ENCODE measurements around the gene PRKAG2. TPM values are rescaled to one million over a fixed set of nuclear protein-coding genes. Genes with fewer than 3 reads are reported as not detected.

PRKAG2 gene
- total and polyA plus RNA-seq, 2 experiments from 2014 or later = 9.1 to 14.9 TPM

DNA sequence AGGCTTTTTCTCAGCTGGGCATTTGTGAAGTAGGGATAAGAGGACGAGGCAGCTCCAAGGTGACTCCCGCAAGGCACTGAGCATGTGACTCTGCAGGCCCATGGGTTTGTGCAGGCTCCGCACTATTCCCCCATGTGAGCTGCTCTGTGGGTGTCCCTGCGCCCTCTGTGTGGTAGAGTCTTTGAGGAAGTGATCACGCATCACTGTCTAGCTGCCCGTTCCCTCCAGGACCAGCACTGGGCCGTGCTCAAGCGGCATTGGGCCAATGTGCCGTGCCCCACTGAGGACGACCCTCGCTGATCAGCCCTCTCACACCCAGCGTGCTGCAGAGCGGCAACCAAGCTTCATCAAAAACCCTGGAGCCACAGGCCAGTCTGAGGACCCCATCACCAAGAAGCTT, 7.5 kb downstream of the PRKAG2 start:
- Histone ChIP-seq H3K9me2 (ENCODE audit: insufficient read depth) (no peaks in the 10 kb centered on the region), H3K36me3 (ENCODE audit: insufficient read depth) (no peaks in the 10 kb centered on the region), H3F3A (replicated peaks; ENCODE audit: low read depth) (no peaks in the 10 kb centered on the region), H3K27me3 (ENCODE audit: insufficient read depth) (peaks cover 1% of the 10 kb centered on the region; the same call in 1 of the 2 replicates), H3K4me3 (no peak overlapping the region), H4K20me1 (replicated peaks; ENCODE audit: insufficient read depth) (no peaks in the 10 kb centered on the region), H3K27ac (ENCODE audit: low read depth) (no peak overlapping the region), H3K4me2 (no peak overlapping the region), H2AFZ (no peak overlapping the region), H3K4me1 (ENCODE audit: insufficient read depth) (peaks cover 8% of the 10 kb centered on the region), H3K79me2 (replicated peaks; ENCODE audit: insufficient read depth) (no peaks in the 10 kb centered on the region)
- DNase-seq (ENCODE audit: low spot score) = no peak
- Mint-ChIP-seq H3K9me3 (no peaks in the 10 kb centered on the region), H3K27ac (no peak overlapping the region), H3K36me3 (ENCODE audit: low read depth) (no peaks in the 10 kb centered on the region), H3K27me3 (ENCODE audit: insufficient read depth, low read depth, poor library complexity) (peaks cover 11% of the 10 kb centered on the region), H3K4me1 (peaks cover 20% of the 10 kb centered on the region), H3K4me3 (no peak overlapping the region)
- TF ChIP-seq, protein P1, sequence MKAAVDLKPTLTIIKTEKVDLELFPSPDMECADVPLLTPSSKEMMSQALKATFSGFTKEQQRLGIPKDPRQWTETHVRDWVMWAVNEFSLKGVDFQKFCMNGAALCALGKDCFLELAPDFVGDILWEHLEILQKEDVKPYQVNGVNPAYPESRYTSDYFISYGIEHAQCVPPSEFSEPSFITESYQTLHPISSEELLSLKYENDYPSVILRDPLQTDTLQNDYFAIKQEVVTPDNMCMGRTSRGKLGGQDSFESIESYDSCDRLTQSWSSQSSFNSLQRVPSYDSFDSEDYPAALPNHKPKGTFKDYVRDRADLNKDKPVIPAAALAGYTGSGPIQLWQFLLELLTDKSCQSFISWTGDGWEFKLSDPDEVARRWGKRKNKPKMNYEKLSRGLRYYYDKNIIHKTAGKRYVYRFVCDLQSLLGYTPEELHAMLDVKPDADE (IDR thresholded peaks at IDR 0.05) = no peak
- no peak for TF ChIP-seq EZH2phosphoT487 (IDR thresholded peaks at IDR 0.05; ENCODE audit: unreplicated experiment)
- TF ChIP-seq NANOG (IDR thresholded peaks at IDR 0.05; ENCODE audit: borderline replicate concordance) = no peak
- TF ChIP-seq, protein P2, sequence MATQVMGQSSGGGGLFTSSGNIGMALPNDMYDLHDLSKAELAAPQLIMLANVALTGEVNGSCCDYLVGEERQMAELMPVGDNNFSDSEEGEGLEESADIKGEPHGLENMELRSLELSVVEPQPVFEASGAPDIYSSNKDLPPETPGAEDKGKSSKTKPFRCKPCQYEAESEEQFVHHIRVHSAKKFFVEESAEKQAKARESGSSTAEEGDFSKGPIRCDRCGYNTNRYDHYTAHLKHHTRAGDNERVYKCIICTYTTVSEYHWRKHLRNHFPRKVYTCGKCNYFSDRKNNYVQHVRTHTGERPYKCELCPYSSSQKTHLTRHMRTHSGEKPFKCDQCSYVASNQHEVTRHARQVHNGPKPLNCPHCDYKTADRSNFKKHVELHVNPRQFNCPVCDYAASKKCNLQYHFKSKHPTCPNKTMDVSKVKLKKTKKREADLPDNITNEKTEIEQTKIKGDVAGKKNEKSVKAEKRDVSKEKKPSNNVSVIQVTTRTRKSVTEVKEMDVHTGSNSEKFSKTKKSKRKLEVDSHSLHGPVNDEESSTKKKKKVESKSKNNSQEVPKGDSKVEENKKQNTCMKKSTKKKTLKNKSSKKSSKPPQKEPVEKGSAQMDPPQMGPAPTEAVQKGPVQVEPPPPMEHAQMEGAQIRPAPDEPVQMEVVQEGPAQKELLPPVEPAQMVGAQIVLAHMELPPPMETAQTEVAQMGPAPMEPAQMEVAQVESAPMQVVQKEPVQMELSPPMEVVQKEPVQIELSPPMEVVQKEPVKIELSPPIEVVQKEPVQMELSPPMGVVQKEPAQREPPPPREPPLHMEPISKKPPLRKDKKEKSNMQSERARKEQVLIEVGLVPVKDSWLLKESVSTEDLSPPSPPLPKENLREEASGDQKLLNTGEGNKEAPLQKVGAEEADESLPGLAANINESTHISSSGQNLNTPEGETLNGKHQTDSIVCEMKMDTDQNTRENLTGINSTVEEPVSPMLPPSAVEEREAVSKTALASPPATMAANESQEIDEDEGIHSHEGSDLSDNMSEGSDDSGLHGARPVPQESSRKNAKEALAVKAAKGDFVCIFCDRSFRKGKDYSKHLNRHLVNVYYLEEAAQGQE (IDR thresholded peaks at IDR 0.05; ENCODE audit: unreplicated experiment) = no peak
- TF ChIP-seq JUNB (IDR thresholded peaks at IDR 0.05; ENCODE audit: unreplicated experiment) = no peak
- TF ChIP-seq, protein P3, sequence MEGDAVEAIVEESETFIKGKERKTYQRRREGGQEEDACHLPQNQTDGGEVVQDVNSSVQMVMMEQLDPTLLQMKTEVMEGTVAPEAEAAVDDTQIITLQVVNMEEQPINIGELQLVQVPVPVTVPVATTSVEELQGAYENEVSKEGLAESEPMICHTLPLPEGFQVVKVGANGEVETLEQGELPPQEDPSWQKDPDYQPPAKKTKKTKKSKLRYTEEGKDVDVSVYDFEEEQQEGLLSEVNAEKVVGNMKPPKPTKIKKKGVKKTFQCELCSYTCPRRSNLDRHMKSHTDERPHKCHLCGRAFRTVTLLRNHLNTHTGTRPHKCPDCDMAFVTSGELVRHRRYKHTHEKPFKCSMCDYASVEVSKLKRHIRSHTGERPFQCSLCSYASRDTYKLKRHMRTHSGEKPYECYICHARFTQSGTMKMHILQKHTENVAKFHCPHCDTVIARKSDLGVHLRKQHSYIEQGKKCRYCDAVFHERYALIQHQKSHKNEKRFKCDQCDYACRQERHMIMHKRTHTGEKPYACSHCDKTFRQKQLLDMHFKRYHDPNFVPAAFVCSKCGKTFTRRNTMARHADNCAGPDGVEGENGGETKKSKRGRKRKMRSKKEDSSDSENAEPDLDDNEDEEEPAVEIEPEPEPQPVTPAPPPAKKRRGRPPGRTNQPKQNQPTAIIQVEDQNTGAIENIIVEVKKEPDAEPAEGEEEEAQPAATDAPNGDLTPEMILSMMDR (conservative IDR thresholded peaks at IDR 0.05; ENCODE audit: low read depth in 2 of 2) = no peak
- no peak for TF ChIP-seq STAT1 (IDR thresholded peaks at IDR 0.05; ENCODE audit: unreplicated experiment)
- no peak for TF ChIP-seq ZNF114 (CRISPR knock-in tag; IDR thresholded peaks at IDR 0.05)
- TF ChIP-seq POLR2AphosphoS5 (IDR thresholded peaks at IDR 0.05; ENCODE audit: low read depth) = no peak
- no peak for TF ChIP-seq CREB1 (CRISPR knock-in tag; IDR thresholded peaks at IDR 0.05; ENCODE audit: low read depth)
- TF ChIP-seq EZH2 (IDR thresholded peaks at IDR 0.05; ENCODE audit: low read depth, unreplicated experiment) = no peak
- no peak for TF ChIP-seq ZNF331 (CRISPR knock-in tag; IDR thresholded peaks at IDR 0.05; ENCODE audit: low read depth)
- TF ChIP-seq, protein P4, sequence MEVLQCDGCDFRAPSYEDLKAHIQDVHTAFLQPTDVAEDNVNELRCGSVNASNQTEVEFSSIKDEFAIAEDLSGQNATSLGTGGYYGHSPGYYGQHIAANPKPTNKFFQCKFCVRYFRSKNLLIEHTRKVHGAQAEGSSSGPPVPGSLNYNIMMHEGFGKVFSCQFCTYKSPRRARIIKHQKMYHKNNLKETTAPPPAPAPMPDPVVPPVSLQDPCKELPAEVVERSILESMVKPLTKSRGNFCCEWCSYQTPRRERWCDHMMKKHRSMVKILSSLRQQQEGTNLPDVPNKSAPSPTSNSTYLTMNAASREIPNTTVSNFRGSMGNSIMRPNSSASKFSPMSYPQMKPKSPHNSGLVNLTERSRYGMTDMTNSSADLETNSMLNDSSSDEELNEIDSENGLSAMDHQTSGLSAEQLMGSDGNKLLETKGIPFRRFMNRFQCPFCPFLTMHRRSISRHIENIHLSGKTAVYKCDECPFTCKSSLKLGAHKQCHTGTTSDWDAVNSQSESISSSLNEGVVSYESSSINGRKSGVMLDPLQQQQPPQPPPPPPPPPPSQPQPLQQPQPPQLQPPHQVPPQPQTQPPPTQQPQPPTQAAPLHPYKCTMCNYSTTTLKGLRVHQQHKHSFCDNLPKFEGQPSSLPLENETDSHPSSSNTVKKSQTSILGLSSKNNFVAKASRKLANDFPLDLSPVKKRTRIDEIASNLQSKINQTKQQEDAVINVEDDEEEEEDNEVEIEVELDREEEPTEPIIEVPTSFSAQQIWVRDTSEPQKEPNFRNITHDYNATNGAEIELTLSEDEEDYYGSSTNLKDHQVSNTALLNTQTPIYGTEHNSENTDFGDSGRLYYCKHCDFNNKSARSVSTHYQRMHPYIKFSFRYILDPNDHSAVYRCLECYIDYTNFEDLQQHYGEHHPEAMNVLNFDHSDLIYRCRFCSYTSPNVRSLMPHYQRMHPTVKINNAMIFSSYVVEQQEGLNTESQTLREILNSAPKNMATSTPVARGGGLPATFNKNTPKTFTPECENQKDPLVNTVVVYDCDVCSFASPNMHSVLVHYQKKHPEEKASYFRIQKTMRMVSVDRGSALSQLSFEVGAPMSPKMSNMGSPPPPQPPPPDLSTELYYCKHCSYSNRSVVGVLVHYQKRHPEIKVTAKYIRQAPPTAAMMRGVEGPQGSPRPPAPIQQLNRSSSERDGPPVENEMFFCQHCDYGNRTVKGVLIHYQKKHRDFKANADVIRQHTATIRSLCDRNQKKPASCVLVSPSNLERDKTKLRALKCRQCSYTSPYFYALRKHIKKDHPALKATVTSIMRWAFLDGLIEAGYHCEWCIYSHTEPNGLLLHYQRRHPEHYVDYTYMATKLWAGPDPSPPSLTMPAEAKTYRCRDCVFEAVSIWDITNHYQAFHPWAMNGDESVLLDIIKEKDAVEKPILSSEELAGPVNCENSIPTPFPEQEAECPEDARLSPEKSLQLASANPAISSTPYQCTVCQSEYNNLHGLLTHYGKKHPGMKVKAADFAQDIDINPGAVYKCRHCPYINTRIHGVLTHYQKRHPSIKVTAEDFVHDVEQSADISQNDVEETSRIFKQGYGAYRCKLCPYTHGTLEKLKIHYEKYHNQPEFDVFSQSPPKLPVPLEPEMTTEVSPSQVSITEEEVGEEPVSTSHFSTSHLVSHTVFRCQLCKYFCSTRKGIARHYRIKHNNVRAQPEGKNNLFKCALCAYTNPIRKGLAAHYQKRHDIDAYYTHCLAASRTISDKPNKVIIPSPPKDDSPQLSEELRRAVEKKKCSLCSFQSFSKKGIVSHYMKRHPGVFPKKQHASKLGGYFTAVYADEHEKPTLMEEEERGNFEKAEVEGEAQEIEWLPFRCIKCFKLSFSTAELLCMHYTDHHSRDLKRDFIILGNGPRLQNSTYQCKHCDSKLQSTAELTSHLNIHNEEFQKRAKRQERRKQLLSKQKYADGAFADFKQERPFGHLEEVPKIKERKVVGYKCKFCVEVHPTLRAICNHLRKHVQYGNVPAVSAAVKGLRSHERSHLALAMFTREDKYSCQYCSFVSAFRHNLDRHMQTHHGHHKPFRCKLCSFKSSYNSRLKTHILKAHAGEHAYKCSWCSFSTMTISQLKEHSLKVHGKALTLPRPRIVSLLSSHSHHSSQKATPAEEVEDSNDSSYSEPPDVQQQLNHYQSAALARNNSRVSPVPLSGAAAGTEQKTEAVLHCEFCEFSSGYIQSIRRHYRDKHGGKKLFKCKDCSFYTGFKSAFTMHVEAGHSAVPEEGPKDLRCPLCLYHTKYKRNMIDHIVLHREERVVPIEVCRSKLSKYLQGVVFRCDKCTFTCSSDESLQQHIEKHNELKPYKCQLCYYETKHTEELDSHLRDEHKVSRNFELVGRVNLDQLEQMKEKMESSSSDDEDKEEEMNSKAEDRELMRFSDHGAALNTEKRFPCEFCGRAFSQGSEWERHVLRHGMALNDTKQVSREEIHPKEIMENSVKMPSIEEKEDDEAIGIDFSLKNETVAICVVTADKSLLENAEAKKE (CRISPR knock-in tag; IDR thresholded peaks at IDR 0.05) = no peak
- no peak for ATAC-seq
